Pancreas (tissue), 10 donors: ENCODE results near the gene HMOX1. TPM values are rescaled to one million over a fixed set of nuclear protein-coding genes. Genes with fewer than 3 reads are reported as not detected.
"Not testable (repeated sequence)": the region's sequence is repeated elsewhere in the genome, so short reads cannot be mapped to it uniquely, and the experiment has no call there.

Experiments
- ATAC-seq, 4 donors: fragments of 200-7000 bp; cut with Tn5 transposase; one replicate each; pipeline versions ENCODE4 v1.8.0 to v1.9.1; 2020; ENCODE audit warnings: mild to moderate bottlenecking in 4 of 4, moderate library complexity in 4 of 4
- DNase-seq, 6 donors: peaks; one replicate each; pipeline ENCODE4 v3.0.0-alpha.2; 2020
- FAIRE-seq: peaks from 2 replicates; lab custom pipeline; 2012; peaks lifted over from hg19 to GRCh38; lab: Jason Lieb, UNC
- H3K27ac ChIP-seq, 4 donors: fragments of 200-600 bp; sonication (generic); 1 replicate in 3 of 4; 2 replicates in 1 of 4; pipeline versions ENCODE4 v1.5.0 to v1.8.0; 2020
- H3K27me3 ChIP-seq, 4 donors: fragments of 200-600 bp; one replicate each; pipeline ENCODE4 v1.8.0; 2021
- H3K36me3 ChIP-seq, 3 donors: fragments of 200-600 bp; sonication (generic) in 1 of 3; one replicate each; pipeline versions ENCODE4 v1.5.0 to v1.8.0; 2020 to 2021
- H3K4me1 ChIP-seq, 3 donors: fragments of 200-600 bp; one replicate each; pipeline ENCODE4 v1.8.0; 2021
- H3K4me3 ChIP-seq, 4 donors: fragments of 200-600 bp; sonication (generic) in 2 of 4; one replicate each; pipeline versions ENCODE4 v1.5.0 to v1.8.0; 2020 to 2021
- H3K9me3 ChIP-seq, 4 donors: fragments of 200-600 bp; one replicate each; pipeline ENCODE4 v1.8.0; 2021
- WGBS, 2 donors: extraction: QIAGEN DNeasy Blood & Tissue Kit; methylation state at CpG; one replicate each; pipeline ENCODE4 v1.1.7; 2013; 5-methylcytosine and 5-hydroxymethylcytosine counted together
- intact Hi-C, 3 donors: fragments of 100-400 bp; cut with DNase I; formaldehyde crosslinking; loops; one replicate each; pipeline versions ENCODE4 v1.11.1 to v1.14.2; 2022
- polyA plus RNA-seq, 2 donors: library from polyadenylated mRNA; stranded (reverse); fragments of 200-250 nt; gene quantifications; one replicate each; pipeline ENCODE4 v1.2.3, GENCODE V29; 2013
- total RNA-seq, 6 donors: library from RNA; stranded (reverse); fragmentation: NEBNext Ultra II Directional in 4 of 6; extraction: Animal tissue kit (Norgen Biotek cat#: 25700) in 4 of 6; gene quantifications; one replicate each; pipeline versions ENCODE4 v1.2.1 to v1.2.4, GENCODE V29; 2021 to 2023
- TF ChIP-seq, protein P1 (sequence below), 4 donors: fragments of 200-600 bp; sonication (generic) in 3 of 4; IDR thresholded peaks; one replicate each; pipeline versions ENCODE4 v1.5.0 to v1.8.0; 2021; ENCODE audit warnings: antibody characterized with exemption in 4 of 4
- donor health status: healthy with polysubstance abuse.
- donor health status: DM: no; HTN: no; CAD: no; lungs with moderate emphysema.
- donor health status: DM: no; HTN: no; CAD: no.
- donor health status: control.
- donor health status: control.
- donor health status: Bipolar disorder and iron deficiency.
- donor health status: DM: yes; HTN: yes; CAD: no.
- donor health status: DM: no; HTN: no; CAD: no.
- donor health status: DM: no; HTN: no; CAD: no.
- donor health status: DM: yes; HTN: yes; CAD: no.

The HMOX1 gene
- total and polyA plus RNA-seq, 8 donors: 1.8 to 15.9 (median 4.3) TPM

DNA sequence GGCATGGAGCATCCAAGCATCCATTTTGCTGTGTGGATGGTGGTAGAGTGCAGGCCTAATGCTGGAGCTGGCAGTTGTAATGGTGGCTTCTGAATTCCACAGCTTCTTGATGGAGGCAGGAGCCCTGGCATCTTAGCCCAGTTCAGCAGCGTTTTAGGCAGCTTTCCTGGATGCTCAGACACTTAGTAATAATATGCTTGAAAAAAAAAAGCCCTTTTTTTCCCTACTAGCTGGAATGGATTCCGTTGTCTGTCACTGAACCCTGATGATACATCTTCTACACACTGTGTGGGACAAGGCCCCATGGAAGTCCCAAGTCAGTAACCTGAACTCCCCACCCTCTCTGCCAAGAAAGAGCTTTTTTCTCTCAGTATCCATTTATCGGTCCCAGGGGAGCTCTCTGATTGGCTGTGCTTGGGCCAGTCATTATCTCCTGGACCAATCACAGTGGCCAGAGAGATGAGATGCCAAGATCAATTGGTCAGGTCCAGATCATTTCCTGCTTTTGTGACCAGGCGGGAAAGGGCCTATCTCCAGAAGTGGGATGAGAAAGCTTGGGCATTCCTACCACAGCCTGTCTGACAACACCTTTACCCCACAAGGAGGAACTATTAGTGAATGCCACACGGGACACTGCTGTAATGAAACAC lies 53.3 kb downstream of the HMOX1 start:
- intact Hi-C loops: loop anchor here in 1 of 3 donors (5.0 kb wide), 2 partner anchors 148 to 188 kb away; no protein-coding TSS in a partner anchor
- Histone ChIP-seq H3K4me1 (peaks cover 0 to 4% (median 0%) of the 10 kb centered on the region in 3 donors), H3K36me3 (no peaks in the 10 kb centered on the region), H3K27me3 (no peaks in the 10 kb centered on the region), H3K9me3 (no peaks in the 10 kb centered on the region), H3K4me3 (no peak overlapping the region), H3K27ac (no peak overlapping the region)
- FAIRE-seq: no peak
- TF ChIP-seq, protein P1, sequence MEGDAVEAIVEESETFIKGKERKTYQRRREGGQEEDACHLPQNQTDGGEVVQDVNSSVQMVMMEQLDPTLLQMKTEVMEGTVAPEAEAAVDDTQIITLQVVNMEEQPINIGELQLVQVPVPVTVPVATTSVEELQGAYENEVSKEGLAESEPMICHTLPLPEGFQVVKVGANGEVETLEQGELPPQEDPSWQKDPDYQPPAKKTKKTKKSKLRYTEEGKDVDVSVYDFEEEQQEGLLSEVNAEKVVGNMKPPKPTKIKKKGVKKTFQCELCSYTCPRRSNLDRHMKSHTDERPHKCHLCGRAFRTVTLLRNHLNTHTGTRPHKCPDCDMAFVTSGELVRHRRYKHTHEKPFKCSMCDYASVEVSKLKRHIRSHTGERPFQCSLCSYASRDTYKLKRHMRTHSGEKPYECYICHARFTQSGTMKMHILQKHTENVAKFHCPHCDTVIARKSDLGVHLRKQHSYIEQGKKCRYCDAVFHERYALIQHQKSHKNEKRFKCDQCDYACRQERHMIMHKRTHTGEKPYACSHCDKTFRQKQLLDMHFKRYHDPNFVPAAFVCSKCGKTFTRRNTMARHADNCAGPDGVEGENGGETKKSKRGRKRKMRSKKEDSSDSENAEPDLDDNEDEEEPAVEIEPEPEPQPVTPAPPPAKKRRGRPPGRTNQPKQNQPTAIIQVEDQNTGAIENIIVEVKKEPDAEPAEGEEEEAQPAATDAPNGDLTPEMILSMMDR (IDR thresholded peaks at IDR 0.05): no peak
- 97% methylated on average over 5 of the region's 5 CpGs for WGBS, 2 donors
- no peak for DNase-seq
- ATAC-seq: no peak

DNA sequence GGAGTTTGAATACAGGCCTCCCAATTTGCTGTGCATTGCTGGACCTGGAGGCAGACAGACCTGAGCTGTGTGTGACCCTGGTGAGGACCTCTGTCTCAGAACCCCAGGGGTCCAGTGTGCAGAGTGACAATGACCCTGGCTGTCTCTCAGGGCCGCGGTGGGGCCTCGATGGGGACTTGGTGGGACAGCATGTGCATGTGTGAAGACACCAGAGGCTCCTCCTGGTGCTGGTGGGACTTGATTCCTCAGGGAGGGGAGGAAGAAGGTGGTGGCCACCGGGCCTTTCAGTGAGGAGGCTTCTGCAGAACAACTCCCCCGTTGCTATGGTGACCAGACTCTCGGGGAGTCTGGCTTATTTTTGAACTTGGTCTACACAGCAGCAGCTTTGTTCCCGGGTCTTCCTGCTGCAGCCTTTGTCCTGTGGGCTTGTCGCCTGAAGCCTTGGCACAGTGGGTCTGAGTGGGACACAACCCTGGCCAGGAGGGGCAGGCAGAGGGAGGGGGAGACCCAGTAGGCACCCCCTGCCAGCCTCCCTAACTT lies 54.4 kb downstream of the HMOX1 start:
- TF ChIP-seq, protein P1 (IDR thresholded peaks at IDR 0.05): no peak
- WGBS, 2 donors: 85 to 90% methylated on average over 8 of the region's 8 CpGs
- no peak for FAIRE-seq
- Histone ChIP-seq H3K27me3 (no peaks in the 10 kb centered on the region), H3K36me3 (no peaks in the 10 kb centered on the region), H3K9me3 (no peaks in the 10 kb centered on the region), H3K27ac (no peak overlapping the region), H3K4me1 (peaks cover 0 to 4% (median 0%) of the 10 kb centered on the region in 3 donors), H3K4me3 (no peak overlapping the region)
- ATAC-seq: no peak
- DNase-seq: no peak
- intact Hi-C loops: no loop called here

DNA sequence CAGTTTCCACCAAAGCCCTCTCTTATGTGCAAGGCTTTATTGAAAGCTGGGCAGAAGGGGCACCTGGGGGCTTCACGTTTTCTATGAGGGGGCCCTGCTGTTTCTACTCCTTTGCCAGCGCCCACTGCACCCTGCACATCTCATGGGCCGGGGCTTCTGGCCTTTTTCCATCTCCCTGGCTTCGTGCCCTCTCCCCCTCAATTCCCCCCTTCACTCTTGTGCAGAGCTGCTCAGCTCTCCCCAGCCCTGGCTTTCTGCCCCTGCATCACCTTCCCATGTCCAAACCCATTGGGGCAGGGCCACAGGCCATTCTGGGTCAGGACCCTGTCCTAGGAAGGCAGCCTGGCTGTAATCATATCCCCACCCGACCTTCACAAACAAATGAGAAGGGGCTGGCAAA lies 55.5 kb downstream of the HMOX1 start:
- Histone ChIP-seq H3K9me3 (no peaks in the 10 kb centered on the region), H3K27ac (no peak overlapping the region), H3K4me3 (no peak overlapping the region), H3K27me3 (no peaks in the 10 kb centered on the region), H3K4me1 (no peaks in the 10 kb centered on the region), H3K36me3 (no peaks in the 10 kb centered on the region)
- TF ChIP-seq, protein P1 (IDR thresholded peaks at IDR 0.05): no peak
- DNase-seq (no peak), ATAC-seq (no peak), FAIRE-seq (no peak)
- WGBS, 2 donors: 70 to 72% methylated on average over 5 of the region's 5 CpGs
- intact Hi-C loops: no loop called here

DNA sequence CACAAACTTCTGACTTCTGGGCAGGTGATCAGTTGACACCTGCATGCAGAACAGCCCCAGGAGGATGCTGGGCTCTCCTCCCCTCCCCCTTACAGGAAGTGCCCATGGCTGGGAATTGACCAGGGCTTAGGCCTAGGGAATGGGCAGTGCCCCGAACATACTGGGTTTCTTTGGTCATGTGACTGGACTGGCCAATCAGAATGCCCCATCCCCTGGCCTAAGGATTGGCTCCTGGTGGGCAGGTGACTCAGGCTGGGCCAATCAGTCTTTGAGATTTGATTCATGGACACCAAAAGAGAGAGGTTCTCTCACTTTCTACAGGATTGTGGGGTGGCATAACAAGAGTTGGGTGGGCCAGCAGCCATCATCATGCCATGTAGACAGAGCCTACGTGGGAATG lies 56.2 kb downstream of the HMOX1 start:
- FAIRE-seq (no peak), ATAC-seq (no peak), DNase-seq (no peak)
- H3K27me3 ChIP-seq: no peaks in the 10 kb centered on the region
- intact Hi-C loops: no loop called here
- no peaks in the 10 kb centered on the region for H3K9me3 ChIP-seq
- TF ChIP-seq, protein P1 (IDR thresholded peaks at IDR 0.05): no peak
- H3K4me3 ChIP-seq: no peak overlapping the region
- no peaks in the 10 kb centered on the region for H3K4me1 ChIP-seq
- 86 to 94% methylated on average over 2 of the region's 2 CpGs for WGBS, 2 donors
- H3K36me3 ChIP-seq: no peaks in the 10 kb centered on the region
- no peak overlapping the region for H3K27ac ChIP-seq

DNA sequence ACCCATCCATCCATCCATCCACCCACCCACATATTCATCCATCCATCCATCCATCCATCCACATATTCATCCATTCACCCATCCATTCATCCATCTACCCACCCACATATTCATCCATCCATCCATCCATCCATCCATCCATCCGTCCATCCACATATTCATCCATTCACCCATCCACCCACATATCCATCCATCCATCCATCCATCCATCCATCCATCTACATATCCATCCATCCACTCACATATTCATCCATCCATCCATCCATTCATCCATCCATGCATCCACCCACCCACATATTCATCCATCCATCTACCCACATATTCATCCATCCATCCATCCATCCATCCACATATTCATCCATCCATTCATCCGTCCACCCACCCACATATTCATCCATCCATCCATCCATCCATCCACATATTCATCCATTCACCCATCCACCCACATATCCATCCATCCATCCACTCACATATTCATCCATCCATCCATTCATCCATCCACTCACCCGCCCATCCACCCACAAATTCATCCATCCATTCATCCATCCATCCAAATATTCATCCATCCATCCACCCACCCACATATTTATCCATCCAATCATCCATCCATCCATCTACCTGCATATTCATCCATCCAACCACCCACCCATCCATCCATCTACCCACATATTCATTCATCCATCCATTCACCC lies 57.9 kb downstream of the HMOX1 start:
- WGBS, 2 donors: 56 to 77% methylated on average over 3 of the region's 3 CpGs
- H3K36me3 ChIP-seq, H3K4me1 ChIP-seq, H3K27me3 ChIP-seq, FAIRE-seq, H3K9me3 ChIP-seq, H3K27ac ChIP-seq, DNase-seq, H3K4me3 ChIP-seq, ATAC-seq, intact Hi-C loops: not testable (repeated sequence)
